Measurements from ENCODE around the gene ENDOG. TPM values are rescaled to one million over a fixed set of nuclear protein-coding genes. Genes with fewer than 3 reads are reported as not detected.

ENDOG gene
- polyA plus RNA-seq, 4 donors, result 12.8 to 79.6 (median 57.1) TPM

GRCh38 chr9:128828267-128828666 lies 10.0 kb downstream of the ENDOG start:
- no peaks in the 10 kb centered on the region for H3K27me3 ChIP-seq (ENCODE audit: control insufficient read depth in 3 of 3, insufficient read depth in 3 of 3, low read length in 3 of 3)
- no peak for DNase-seq
- H3K4me3 ChIP-seq (ENCODE audit: low read depth in 1 of 3, low read length in 3 of 3), result peak overlapping the region in 1 of 3 donors; percentile 96
- FAIRE-seq, result no peak
- no peaks in the 10 kb centered on the region for H3K9me3 ChIP-seq (ENCODE audit: control insufficient read depth in 2 of 2, insufficient read depth in 1 of 2, low read depth in 1 of 2, low read length in 1 of 2)
- no peak overlapping the region for H3K27ac ChIP-seq (ENCODE audit: low read depth in 1 of 3, low read length in 2 of 3)
- H3K4me1 ChIP-seq (ENCODE audit: control insufficient read depth in 3 of 3, insufficient read depth in 2 of 3, low read depth in 1 of 3, low read length in 2 of 3), result peaks cover 0 to 14% (median 0%) of the 10 kb centered on the region in 3 donors
- H3K36me3 ChIP-seq (ENCODE audit: control insufficient read depth in 3 of 3, insufficient read depth in 2 of 3, low read depth in 1 of 3, low read length in 3 of 3), result peaks cover 5 to 61% (median 6%) of the 10 kb centered on the region in 3 donors
- WGBS, 3 donors, result 88 to 93% (median 92%) methylated on average over 8 of the region's 8 CpGs

- Histone ChIP-seq H3K27ac (ENCODE audit: low read depth in 1 of 3, low read length in 2 of 3) (peak overlapping the region in 1 of 3 donors; percentile 81), H3K36me3 (ENCODE audit: control insufficient read depth in 3 of 3, insufficient read depth in 2 of 3, low read depth in 1 of 3, low read length in 3 of 3) (peaks cover 3 to 60% (median 5%) of the 10 kb centered on the region in 3 donors), H3K4me3 (ENCODE audit: low read depth in 1 of 3, low read length in 3 of 3) (peak overlapping the region; percentile 71 to 96 (median 82)), H3K9me3 (ENCODE audit: control insufficient read depth in 2 of 2, insufficient read depth in 1 of 2, low read depth in 1 of 2, low read length in 1 of 2) (no peaks in the 10 kb centered on the region), H3K27me3 (ENCODE audit: control insufficient read depth in 3 of 3, insufficient read depth in 3 of 3, low read length in 3 of 3) (no peaks in the 10 kb centered on the region), H3K4me1 (ENCODE audit: control insufficient read depth in 3 of 3, insufficient read depth in 2 of 3, low read depth in 1 of 3, low read length in 2 of 3) (peaks cover 0 to 14% (median 0%) of the 10 kb centered on the region in 3 donors)
- FAIRE-seq (no peak), DNase-seq (no peak)
- WGBS, 3 donors, result 31 to 34% (median 32%) methylated on average over 18 of the region's 18 CpGs
Measured at GRCh38 chr9:128828719-128829452, 10.6 kb downstream of the ENDOG start.

GRCh38 chr9:128829477-128830251 lies 11.4 kb downstream of the ENDOG start, which contains the start of gene SPOUT1:
Gene SPOUT1 (minus strand): TSS chr9:128829794. CDS start chr9:128829780, 14 bp downstream.
- no peak for FAIRE-seq
- Histone ChIP-seq H3K4me1 (ENCODE audit: control insufficient read depth in 3 of 3, insufficient read depth in 2 of 3, low read depth in 1 of 3, low read length in 2 of 3) (peaks cover 0 to 14% (median 0%) of the 10 kb centered on the region in 3 donors), H3K9me3 (ENCODE audit: control insufficient read depth in 2 of 2, insufficient read depth in 1 of 2, low read depth in 1 of 2, low read length in 1 of 2) (no peaks in the 10 kb centered on the region), H3K27ac (ENCODE audit: low read depth in 1 of 3, low read length in 2 of 3) (peak within 1 kb of the TSS in 1 of 3 donors; percentile 81), H3K36me3 (ENCODE audit: control insufficient read depth in 3 of 3, insufficient read depth in 2 of 3, low read depth in 1 of 3, low read length in 3 of 3) (peaks cover 0 to 57% (median 3%) of the 10 kb centered on the region in 3 donors), H3K27me3 (ENCODE audit: control insufficient read depth in 3 of 3, insufficient read depth in 3 of 3, low read length in 3 of 3) (no peaks in the 10 kb centered on the region), H3K4me3 (ENCODE audit: low read depth in 1 of 3, low read length in 3 of 3) (peak within 1 kb of the TSS; percentile 71 to 96 (median 82))
- WGBS, 3 donors, result 0 to 1% (median 0%) methylated on average over 32 to 56 of the region's 56 CpGs
- DNase-seq, result peak; percentile 94 to 97

- peaks cover 0 to 24% (median 0%) of the 10 kb centered on the region in 3 donors for H3K4me1 ChIP-seq (ENCODE audit: control insufficient read depth in 3 of 3, insufficient read depth in 2 of 3, low read depth in 1 of 3, low read length in 2 of 3)
- peaks cover 0 to 41% (median 0%) of the 10 kb centered on the region in 3 donors for H3K36me3 ChIP-seq (ENCODE audit: control insufficient read depth in 3 of 3, insufficient read depth in 2 of 3, low read depth in 1 of 3, low read length in 3 of 3)
- DNase-seq (no peak), FAIRE-seq (no peak)
- WGBS, 3 donors, result 95 to 99% (median 96%) methylated on average over 10 of the region's 10 CpGs
- H3K27ac ChIP-seq (ENCODE audit: low read depth in 1 of 3, low read length in 2 of 3), result no peak overlapping the region
- no peaks in the 10 kb centered on the region for H3K9me3 ChIP-seq (ENCODE audit: control insufficient read depth in 2 of 2, insufficient read depth in 1 of 2, low read depth in 1 of 2, low read length in 1 of 2)
- no peak overlapping the region for H3K4me3 ChIP-seq (ENCODE audit: low read depth in 1 of 3, low read length in 3 of 3)
- no peaks in the 10 kb centered on the region for H3K27me3 ChIP-seq (ENCODE audit: control insufficient read depth in 3 of 3, insufficient read depth in 3 of 3, low read length in 3 of 3)
Measured at GRCh38 chr9:128833696-128834095, 15.4 kb downstream of the ENDOG start.

GRCh38 chr9:128835246-128836210 lies 17.2 kb downstream of the ENDOG start:
- FAIRE-seq (no peak), DNase-seq (no peak)
- H3K27ac ChIP-seq (ENCODE audit: low read depth in 1 of 3, low read length in 2 of 3), result no peak overlapping the region
- peaks cover 0 to 14% (median 0%) of the 10 kb centered on the region in 3 donors for H3K4me1 ChIP-seq (ENCODE audit: control insufficient read depth in 3 of 3, insufficient read depth in 2 of 3, low read depth in 1 of 3, low read length in 2 of 3)
- peaks cover 0 to 44% (median 0%) of the 10 kb centered on the region in 3 donors for H3K36me3 ChIP-seq (ENCODE audit: control insufficient read depth in 3 of 3, insufficient read depth in 2 of 3, low read depth in 1 of 3, low read length in 3 of 3)
- no peaks in the 10 kb centered on the region for H3K27me3 ChIP-seq (ENCODE audit: control insufficient read depth in 3 of 3, insufficient read depth in 3 of 3, low read length in 3 of 3)
- WGBS, 3 donors, result 93 to 96% (median 95%) methylated on average over 27 to 28 of the region's 28 CpGs
- H3K9me3 ChIP-seq (ENCODE audit: control insufficient read depth in 2 of 2, insufficient read depth in 1 of 2, low read depth in 1 of 2, low read length in 1 of 2), result no peaks in the 10 kb centered on the region
- H3K4me3 ChIP-seq (ENCODE audit: low read depth in 1 of 3, low read length in 3 of 3), result no peak overlapping the region

GRCh38 chr9:128836509-128837145 lies 18.3 kb downstream of the ENDOG start:
- peaks cover 0 to 44% (median 0%) of the 10 kb centered on the region in 3 donors for H3K36me3 ChIP-seq (ENCODE audit: control insufficient read depth in 3 of 3, insufficient read depth in 2 of 3, low read depth in 1 of 3, low read length in 3 of 3)
- H3K9me3 ChIP-seq (ENCODE audit: control insufficient read depth in 2 of 2, insufficient read depth in 1 of 2, low read depth in 1 of 2, low read length in 1 of 2), result no peaks in the 10 kb centered on the region
- peaks cover 0 to 14% (median 0%) of the 10 kb centered on the region in 3 donors for H3K4me1 ChIP-seq (ENCODE audit: control insufficient read depth in 3 of 3, insufficient read depth in 2 of 3, low read depth in 1 of 3, low read length in 2 of 3)
- no peak overlapping the region for H3K4me3 ChIP-seq (ENCODE audit: low read depth in 1 of 3, low read length in 3 of 3)
- WGBS, 3 donors, result 84 to 92% (median 86%) methylated on average over 14 of the region's 14 CpGs
- FAIRE-seq (no peak), DNase-seq (no peak)
- no peaks in the 10 kb centered on the region for H3K27me3 ChIP-seq (ENCODE audit: control insufficient read depth in 3 of 3, insufficient read depth in 3 of 3, low read length in 3 of 3)
- no peak overlapping the region for H3K27ac ChIP-seq (ENCODE audit: low read depth in 1 of 3, low read length in 2 of 3)

- FAIRE-seq (no peak), DNase-seq (peak in 1 of 2 donors; percentile 66)
- WGBS, 3 donors, result 38 to 72% (median 52%) methylated on average over 3 of the region's 3 CpGs
- peaks cover 0 to 14% (median 0%) of the 10 kb centered on the region in 3 donors for H3K4me1 ChIP-seq (ENCODE audit: control insufficient read depth in 3 of 3, insufficient read depth in 2 of 3, low read depth in 1 of 3, low read length in 2 of 3)
- no peaks in the 10 kb centered on the region for H3K9me3 ChIP-seq (ENCODE audit: control insufficient read depth in 2 of 2, insufficient read depth in 1 of 2, low read depth in 1 of 2, low read length in 1 of 2)
- H3K36me3 ChIP-seq (ENCODE audit: control insufficient read depth in 3 of 3, insufficient read depth in 2 of 3, low read depth in 1 of 3, low read length in 3 of 3), result peaks cover 0 to 41% (median 0%) of the 10 kb centered on the region in 3 donors
- peak overlapping the region in 1 of 3 donors; percentile 63 for H3K27ac ChIP-seq (ENCODE audit: low read depth in 1 of 3, low read length in 2 of 3)
- H3K27me3 ChIP-seq (ENCODE audit: control insufficient read depth in 3 of 3, insufficient read depth in 3 of 3, low read length in 3 of 3), result no peaks in the 10 kb centered on the region
- no peak overlapping the region for H3K4me3 ChIP-seq (ENCODE audit: low read depth in 1 of 3, low read length in 3 of 3)
Measured at GRCh38 chr9:128838338-128838737, 20.0 kb downstream of the ENDOG start.
